GM21529 (cell line): ENCODE measurements around the gene RAB30.

ENCODE experiments used
- ATAC-seq: cut with Tn5 transposase; IDR thresholded peaks from one replicate; pipeline ENCODE4 v1.9.1; 2021; ENCODE audit not compliant: unreplicated experiment

Gene RAB30

DNA sequence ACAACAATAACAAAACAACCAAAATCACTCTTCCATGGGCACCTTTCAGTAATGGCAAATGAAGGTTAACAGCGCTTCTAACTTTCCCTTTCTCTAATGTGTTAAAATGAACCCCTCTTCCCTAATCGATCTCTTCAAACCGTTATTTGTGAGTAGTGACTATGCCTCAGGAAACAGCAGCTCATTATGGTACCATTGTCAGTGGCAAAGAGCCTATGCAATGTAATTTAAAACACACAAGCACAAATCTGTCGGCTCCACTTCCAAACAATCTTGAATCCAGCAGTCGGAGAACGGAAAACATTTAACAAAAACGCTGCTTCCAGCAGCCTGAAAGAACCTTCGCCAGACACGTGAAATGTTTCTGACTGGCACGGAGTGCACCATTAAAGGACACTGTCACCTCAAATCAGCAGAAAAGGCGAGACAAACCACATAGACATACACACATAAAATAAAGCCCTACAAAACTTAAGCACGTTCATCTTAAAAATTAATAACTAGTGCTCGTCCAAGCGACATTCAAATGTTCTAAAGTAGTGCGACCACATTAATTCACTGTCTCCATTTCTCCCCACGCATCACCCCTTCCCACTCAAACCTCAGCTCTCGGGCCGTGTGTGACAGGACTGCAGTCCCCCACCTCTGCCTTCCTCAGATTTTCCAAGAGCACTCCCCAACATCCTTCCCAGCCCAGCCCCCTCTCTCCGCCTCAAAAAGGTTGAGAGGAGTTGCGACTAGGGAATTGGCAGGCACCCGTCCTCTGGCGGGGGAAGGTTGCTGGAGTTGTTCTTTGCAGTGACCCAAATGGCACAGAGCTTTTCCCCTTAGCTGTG, 748 bp downstream of the RAB30 start:
- no peak for ATAC-seq

DNA sequence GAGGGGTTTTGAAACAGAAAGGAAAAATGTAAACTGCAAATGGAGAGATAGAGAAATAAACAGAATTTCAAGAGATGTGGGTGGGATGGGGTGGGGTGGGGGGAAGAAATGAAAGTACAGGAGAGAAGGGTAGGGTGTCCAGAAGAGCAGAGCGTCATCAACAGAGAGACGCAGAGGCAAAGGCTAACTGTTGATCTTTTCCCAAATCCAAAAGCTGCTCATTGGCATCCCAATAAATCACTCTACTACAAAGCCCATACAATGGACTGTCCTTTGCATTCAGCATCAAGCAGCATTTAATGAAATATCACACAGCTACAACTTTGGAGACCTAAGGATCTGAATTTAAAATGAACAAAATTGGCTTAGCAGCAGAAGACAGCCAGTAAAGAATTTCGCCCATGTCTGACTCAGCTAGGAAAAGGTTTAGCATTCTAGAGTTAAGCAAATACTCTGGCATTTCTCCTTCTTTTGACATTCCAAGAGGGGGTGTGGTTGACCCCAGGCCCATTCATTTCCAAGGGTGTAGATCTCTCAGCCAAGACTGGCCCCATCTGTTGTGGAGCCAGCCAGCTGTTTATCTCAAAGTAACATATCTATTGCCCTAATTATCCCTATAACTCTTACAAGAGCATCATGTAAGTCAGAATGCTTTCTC, 1.5 kb downstream of the RAB30 start:
- ATAC-seq, result no peak

DNA sequence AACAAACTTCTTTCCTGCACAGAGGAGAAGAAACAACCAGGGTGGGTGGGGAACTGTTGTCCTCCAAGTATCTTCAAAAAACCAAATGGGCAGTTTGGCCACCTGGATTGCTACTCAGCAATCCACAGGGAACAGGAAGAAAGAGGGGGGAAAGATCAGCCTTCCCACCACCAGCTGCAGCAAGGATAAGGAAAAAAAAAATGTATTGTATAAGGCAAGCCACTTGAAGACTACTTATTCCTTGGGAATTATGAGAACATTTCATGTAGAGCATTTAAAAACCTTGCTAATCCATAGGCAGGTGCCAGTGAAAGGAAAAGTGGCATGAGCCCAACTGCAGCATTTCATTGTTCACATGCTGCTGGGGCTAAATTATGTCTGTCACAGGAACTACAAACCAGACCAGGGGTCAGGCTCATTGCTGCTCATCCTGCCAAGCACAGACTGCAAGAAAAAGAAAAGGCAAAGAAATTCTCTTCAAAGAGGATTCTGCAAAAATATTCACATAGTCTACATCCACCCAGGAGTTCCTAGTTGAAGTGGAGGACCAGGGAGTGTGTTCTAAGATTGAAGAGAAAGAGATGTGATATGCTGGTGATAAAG, 2.2 kb downstream of the RAB30 start:
- no peak for ATAC-seq

DNA sequence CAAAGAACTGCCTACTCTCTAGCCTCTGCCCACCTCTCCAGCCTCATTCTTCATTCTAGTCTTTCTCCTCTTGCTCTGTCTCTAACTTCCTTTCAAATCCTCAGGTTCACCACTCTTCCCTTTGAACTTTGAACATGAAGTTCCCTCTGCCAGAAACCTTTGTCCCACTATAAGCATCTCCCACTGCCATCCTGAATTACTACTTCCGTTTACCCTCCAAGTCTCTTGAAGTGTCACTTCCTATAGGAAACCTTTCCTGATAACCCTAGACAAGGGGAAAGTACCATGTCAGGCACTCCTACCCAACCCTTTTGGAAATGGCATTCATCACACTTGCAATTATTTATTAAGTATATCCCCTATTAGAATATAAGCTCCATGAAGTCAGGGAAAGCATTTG, 3.1 kb downstream of the RAB30 start:
- ATAC-seq, result no peak

DNA sequence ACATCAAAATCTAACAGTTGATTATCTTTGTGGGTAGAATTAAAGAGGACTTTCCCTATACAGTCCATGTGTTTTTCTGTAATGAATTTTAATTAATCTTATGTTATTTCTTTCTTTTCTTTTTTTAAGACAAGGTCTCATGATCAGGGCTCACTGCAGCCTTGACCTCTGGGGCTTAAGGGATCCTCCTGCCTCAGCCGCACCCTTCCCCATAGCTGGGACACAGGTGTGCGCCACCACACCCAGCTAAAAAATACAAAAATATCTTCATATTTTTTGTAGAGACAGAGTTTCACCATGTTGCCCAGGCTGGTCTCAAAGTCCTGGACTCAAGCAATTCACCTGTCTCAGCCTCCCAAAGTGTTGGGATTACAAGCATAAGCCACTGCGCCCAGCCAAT, 7.7 kb downstream of the RAB30 start:
- no peak for ATAC-seq

DNA sequence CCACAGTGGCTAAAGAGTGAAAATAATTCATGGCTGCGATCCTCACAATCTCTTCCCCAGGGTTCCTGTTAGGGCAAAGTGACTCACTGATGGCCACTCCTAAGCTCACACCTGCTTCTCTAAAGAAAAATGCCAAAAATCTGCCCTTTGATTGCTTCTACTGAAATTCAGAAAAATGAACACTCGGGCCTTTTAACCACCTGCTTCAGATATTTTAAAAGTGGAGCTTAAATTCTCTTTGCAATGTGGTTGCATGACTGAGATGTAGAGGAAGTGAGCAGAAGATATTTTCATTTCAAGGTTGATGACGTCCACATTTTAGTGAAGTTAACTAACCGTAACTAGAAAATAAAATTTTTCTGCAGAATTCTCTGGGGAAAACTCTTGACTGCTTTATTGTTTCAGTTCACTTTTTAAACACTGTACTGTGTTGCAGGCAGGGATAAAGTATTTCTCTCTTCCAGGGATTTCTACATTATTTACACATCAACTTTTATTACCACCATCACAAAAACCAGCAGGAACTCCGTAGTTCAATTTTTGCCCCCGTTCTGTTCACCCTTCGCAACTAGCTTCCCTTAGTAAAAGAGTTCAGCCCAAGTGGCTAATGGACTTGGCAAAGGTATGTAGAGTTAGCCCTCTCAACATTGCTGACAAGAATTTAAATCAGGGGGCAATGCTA, 8.5 kb downstream of the RAB30 start:
- peak; percentile 66 for ATAC-seq

DNA sequence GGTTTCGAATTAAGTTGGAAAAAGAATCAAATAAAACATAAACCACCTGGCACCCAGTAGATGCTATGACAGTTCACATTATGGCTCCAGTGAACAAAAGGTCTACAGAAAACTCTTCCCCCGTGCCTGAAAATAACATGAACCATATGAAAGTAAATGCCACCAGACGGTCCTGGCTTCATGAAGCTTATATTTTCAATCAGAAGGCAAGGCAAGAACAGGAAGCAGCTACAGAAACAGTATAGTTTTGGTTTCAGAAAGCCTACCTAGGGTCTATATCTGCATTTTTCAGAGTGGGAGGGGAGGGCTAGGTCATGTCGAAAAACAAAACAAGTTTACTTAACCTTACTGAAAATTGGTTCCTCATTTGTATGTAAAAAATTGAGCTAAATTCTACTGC, 9.8 kb downstream of the RAB30 start:
- peak; percentile 77 for ATAC-seq

DNA sequence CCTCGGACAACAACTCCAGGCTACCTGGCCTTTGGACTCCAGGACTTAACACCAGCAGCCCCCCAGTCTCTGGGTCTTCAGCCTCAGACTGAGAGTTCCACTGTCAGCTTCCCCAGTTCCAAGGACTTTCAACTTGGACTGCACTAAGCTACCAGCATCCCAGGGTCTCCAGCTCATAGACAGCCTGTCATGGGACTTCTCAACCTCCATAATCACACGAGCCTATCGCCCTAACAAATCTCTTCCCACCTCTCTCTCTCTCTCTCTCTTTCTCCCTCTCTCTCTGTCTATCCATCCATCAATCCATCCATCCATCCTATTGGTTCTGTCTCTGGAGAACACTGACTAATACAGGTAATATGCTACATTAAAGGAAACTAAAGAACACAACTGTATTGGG, 10.7 kb downstream of the RAB30 start:
- ATAC-seq, result no peak

DNA sequence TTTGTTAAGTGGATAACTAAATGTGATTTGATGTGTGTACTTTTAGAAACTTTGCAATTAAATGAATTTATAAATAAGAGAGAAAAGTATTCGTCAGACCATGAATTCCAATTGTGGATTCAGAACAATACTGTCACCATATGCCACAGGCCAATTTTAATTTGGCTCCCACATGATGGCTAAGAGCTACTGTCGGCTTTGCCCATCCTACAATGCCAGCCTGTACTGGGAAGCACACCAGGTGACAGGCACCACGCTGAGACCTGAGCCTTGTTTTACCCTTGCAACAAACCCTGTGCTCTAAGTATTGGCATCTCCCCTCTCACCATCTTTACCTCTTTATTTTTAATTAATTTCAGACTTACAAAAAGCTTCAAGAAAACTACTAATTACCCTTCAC, 14.0 kb downstream of the RAB30 start:
- ATAC-seq, result no peak

DNA sequence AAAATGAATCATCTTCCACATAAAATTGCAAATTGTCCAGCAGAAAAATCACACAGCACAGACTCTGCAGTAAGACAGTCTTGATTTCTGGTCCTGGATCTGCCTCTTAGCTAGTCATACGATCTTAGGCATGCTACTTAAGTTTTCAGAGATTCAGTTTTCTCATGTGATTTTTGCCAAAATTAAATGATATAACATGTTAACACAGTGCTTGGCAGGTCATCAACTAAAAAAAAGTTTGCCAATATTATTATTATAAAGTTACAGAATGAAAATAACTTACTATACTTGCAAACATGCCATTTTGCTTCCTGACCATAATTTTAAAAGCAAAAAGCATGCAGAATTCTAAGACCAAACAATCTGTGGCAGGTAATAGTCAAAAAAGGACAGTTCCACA, 15.1 kb downstream of the RAB30 start:
- no peak for ATAC-seq

DNA sequence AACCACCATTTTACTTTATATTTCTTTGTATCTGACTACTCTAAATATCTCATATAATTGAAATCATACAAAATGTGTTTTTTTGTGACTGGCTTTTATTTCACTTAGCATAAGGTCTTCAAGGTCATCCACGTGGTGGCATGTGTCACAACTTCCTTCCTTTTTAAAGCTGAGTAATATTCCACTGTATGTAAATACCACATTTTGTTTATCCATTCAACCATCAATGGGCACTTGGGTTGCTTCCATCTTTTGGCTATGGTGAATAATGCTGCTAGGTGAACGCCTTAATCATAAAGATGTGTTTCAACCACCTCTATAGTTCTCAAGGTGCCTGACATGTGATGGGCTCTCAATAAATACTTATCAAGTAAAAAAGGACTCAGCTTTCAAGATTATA, 15.5 kb downstream of the RAB30 start:
- ATAC-seq, result no peak

DNA sequence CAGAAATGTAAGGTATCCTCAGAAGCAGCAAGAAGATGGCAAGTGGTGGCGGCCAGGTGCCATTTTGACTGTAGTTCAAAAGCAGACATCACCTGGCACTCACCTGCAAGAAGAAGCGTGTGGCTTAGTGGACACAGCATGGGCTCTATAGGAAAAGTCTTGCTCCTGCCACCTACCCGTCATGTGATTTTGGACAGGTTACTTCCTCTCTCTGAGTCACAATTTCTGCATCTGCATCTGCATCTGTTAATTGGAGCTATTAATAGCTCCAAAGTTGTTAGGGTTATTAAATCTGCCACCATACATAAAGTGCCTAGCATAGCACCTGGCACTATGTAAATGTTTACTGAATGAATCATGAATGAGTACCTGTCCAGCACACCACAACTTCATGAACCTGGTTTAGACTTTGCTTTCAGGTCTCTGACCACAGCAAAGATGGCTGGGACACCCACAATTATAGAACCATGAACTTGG, 16.8 kb downstream of the RAB30 start:
- ATAC-seq, result peak; percentile 46

DNA sequence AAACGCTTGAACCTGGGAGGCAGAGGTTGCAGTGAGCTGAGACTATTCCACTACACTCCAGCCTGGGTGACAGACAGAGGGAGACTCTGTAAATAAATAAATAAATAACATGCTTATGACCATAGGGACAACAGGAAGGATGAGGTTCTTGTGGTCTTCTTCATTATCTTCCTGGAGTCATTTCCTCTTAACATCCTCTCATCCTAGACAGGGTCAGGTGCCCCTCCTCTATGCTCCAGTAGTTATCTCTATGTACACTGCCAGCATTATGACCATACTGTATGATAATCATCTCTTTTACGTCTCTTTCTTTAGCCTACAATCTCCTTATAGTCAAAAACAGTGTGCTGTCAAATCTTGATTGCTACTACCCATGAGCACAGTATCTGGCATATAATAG, 17.7 kb downstream of the RAB30 start:
- ATAC-seq, result peak; percentile 69

DNA sequence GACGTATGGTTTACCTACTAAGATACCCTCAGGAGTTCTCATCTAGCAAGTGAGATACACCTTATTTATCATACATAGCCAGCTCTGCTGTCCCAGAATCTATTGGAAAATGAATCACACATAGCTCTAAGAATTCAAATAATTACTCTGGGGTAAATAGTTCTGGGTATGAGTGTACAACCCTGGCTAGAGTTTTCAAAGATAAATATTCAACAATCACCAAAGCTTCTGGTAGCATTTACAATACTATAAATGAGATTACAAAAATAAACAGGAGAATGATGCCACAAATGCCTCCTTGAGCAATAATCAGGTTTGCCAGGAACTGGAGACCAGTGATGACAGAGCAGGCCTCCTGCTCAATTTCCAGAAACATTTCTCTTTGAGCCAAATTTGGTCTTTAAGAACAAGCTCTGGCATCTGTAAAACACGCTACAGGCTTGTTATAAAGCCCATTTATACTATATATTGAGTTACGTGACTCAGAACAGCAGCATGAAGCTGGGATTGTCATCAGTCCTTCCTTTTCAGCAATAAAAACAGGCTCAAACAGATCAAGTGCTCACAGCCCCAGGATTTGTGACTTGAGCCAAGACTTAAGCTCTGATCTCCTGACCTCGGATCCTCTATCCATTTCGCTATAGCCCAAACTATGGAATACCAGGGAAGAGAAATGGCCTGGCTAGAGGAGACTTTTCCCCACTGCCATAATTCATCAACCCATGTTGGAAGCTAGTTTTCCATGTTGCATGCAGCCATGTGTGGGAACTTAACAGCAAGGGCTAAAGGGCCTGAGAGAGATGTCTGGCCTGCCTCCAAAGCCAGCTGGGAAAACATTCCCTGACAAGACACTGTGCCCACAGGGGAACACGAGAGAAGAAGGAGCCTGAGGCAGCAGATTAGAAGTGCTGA, 19.7 kb downstream of the RAB30 start:
- ATAC-seq, result no peak

DNA sequence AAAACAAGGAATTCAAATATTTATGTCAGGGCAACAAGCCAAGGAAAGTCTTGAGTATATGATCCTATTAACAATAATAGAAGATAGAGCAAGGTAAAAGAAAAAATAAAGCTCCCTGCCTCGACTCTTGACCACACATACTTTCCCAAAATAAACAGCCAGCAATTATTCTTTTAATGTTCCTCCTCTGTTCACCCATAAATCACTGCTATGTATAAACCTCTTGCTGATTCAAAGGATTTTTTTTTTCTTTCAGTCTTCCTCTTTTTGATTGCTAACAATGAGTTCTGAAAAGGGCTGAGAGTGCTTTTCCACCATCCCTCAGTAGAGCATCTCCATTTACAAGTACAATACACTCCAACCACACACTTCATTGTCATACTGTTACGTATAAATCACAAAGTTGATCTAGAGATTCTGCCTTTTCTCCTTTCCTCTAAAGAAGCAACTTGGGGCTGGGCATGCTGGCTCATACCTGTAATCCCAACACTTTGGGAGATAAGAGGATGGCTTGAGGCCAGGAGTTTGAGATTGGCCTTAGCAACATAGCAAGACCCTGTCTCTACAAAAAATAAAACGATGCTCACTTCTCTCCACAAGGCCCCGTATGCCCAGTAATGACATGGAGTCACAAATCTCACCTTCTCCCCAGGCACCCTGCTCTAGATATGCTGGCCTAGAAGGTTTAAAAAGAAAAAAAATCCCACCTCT, 24.0 kb downstream of the RAB30 start:
- ATAC-seq, result no peak

DNA sequence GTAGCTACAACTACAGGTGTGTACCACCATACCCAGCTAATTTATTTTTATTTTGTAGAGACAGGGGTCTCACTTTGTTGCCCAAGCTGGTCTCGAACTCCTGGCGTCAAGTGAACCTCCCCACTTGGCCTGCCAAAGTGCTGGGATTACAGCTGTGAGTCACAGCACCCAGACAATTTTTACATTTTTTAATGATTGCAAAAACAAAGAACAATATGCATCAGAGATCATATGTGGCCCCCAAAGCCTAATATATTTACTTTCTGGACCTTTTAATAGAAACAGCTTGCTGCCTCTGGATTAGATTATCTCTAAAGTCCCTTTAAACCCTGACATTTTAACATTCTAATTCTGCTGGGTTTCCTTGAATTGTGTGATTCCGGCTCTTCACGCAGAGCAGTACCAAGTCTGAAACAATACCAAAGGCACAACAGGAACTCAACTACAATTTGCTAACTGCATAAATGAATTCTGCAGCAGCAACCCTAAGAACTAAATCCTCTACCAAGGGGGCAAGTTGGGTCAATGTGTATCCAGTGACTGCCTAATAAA, 25.0 kb downstream of the RAB30 start:
- no peak for ATAC-seq

DNA sequence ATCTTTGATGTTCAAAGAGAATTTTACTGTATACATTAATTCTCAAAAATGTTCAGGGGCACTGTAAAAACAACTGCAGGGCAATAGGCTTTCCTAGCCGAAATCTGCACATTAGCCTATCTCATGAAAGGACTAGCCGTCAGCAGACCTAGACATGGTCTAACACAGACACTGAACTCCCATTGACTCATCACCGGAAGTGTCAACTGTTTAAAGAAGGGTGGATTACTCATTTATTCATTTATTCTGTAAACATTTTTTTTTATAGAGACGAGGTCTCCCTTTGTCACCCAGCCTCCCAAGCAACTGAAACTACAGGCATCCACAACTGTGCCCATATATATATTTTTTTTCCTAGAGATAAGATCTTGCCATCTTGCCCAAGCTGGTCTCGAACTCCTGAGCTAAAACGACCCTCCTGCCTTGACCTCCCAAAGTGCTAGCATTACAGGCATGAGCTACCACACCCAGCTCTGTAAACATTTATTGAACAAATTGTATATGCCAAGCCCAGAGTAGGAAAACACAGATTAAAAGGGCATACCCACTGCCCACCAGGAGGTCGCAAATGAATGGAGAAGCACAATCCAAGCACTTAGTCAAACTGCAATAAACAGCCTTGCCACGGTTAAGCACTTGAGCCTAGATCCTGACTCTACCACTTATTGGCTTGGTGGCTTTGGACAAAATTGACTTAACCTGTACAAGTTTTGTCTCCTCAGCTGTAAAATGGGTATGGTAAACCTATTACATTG, 26.6 kb downstream of the RAB30 start:
- peak; percentile 82 for ATAC-seq

DNA sequence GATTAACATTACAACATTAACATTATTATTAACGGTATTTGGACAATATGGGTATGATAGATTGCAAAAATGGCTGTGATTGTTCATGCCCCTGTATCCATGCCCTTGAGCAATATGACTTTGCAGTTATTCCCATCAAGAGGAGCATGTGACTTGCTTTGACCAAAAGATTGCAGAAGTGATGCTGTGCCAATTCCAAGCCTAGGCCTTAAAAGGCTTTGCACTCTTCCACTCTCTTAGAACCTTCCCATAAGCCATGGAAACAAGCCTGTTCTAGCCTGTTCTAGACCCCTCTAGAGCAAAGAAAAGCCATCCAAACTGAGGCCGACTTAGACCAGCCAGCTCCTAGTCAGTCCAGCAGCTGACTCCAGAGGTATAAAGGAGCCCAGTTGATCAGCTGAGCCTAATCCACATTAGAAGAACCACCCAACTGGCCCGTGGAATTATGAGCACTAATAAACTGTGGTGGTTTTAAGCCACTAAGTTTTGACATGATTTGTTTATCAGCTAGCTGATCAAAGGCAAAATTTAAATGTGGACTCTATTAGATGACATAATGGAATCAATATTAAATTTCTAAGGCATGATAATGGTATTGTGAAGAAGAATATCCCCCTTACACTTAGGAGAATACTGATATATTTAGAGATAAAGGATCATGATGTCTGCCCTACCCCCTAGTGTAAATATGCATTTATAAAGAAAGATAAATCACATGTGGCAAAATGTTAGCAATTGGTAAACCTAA, 28.6 kb downstream of the RAB30 start:
- ATAC-seq, result no peak
